ENCODE measurements around the gene KLHL29. TPM values are rescaled to one million over a fixed set of nuclear protein-coding genes. Genes with fewer than 3 reads are reported as not detected.
"Not testable (repeated sequence)": the region's sequence is repeated elsewhere in the genome, so short reads cannot be mapped to it uniquely, and the experiment has no call there.

The KLHL29 gene
- total RNA-seq: 1.5 and 3.4 TPM in 2 replicates

GRCh38 chr2:23384551-23385343 is at the start of gene KLHL29:
TSS of gene KLHL29 (plus strand) at chr2:23385179. CDS start at chr2:23562197, 177,018 bp downstream.
- DNase-seq (ENCODE audit: low read depth in 2 of 2): peak; percentile 64 to 85

DNA sequence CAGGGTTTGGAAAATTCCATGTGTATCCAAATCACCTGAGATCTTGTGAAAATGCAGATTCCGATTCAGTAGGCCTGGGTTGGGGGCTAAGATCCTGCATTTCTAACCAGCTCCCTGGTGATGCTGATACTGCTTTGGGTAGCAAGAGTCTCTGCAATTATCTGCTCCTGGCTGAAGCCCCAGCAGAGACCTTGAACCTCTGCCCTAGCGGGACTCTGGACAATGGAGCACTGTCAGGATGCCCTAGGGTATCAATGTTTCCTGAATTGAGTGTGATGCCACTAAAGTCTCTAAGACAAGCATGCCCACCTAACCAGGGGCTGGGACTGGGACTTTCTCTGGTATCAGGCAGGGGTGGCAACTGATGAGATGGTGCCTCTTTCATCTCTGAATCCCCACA is 49.4 kb upstream of the KLHL29 start:
- DNase-seq (ENCODE audit: low read depth in 2 of 2): no peak

DNA sequence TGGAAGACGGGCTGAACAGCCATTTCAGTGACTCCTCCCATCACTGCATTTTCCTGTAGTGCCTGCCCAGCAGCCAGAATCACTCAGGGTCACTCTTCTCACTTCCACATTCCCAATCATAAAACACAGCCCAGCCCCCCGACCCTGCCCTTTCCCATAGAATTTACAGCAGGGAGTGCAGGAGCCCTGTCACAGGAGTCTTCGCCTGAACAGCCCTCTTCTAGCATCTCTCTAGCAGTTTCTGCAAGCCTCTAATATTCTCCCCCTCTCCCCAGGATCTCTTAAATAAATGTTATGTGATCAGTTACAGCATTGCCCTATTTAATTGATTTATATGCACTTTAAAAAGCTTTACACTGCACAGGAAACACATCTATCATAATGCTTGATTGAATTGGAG is 42.9 kb upstream of the KLHL29 start:
- no peak for DNase-seq (ENCODE audit: low read depth in 2 of 2)

DNA sequence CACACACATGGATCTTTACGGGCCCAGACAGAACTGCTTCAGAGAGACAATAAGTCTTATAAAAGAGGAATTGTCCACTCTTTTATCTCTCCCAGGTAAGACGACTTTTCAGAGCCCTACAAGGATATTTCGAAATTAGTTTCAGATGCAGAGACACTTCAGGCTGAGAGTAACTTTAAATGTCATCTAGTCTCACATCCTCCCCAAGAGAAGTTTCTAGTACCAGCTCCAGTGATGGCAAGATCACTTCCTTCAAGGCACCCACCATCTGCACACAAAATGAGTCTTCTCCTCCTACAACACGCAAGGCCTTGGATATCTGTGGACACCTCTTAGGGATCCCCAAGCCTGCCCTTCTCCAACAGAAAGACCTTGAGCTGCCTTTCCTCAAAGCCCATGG is 39.0 kb upstream of the KLHL29 start:
- no peak for DNase-seq (ENCODE audit: low read depth in 2 of 2)

GRCh38 chr2:23346781-23347180 is 38.2 kb upstream of the KLHL29 start:
- DNase-seq (ENCODE audit: low read depth in 2 of 2): no peak

- DNase-seq (ENCODE audit: low read depth in 2 of 2): no peak
Measured at GRCh38 chr2:23347471-23348092, 37.4 kb upstream of the KLHL29 start.

DNA sequence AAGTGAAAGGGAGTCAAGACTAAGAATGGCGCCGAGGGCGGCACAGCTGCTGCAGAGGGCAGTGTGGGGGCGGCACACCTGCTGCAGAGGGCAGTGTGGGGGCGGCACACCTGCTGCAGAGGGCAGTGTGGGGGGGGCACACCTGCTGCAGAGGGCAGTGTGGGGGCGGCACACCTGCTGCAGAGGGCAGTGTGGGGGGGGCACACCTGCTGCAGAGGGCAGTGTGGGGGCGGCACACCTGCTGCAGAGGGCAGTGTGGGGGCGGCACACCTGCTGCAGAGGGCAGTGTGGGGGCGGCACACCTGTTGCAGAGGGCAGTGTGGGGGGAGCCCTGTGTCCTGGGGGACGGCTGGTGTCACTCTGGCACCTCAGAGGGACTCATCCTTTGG is 36.9 kb upstream of the KLHL29 start:
- not testable (repeated sequence) for DNase-seq (ENCODE audit: low read depth in 2 of 2)

GRCh38 chr2:23349508-23349907 is 35.5 kb upstream of the KLHL29 start:
- DNase-seq (ENCODE audit: low read depth in 2 of 2): no peak

DNA sequence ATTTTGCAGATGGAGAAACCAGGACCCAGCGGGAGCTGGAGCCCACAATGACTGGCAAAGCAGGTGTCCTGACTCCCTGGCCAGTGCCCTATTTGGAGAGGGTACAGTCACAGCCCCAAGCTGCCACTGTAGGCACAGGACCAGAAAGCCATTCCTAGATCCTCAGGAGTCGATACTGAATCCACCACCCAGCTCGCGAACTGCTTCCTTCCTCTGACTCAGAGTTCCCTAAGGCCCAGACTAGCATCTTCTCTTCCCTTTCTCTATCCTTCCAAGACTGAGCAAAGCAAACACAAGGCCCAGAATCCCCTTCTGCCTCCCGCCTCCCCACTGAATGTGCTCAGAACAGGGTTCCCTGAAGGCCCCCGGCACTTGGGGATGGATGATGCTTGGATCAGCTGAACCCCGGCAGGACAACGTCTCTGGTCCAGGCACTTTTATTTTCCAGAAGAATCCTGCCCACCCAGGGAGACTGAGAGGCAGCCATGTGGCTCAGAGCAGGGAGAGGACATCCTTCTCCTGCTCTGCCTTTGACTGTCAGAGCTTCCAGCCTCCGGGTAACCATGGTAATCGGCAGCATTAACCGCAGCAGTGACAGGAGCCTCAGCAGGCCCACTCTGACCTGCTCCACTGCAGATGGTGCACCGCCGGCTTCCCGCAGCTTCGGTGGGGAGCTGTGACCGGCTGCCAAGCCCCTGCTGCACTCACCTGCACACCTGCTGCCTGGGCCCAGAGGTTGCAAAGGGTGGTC is 34.8 kb upstream of the KLHL29 start:
- peak in 1 of 2 donors; percentile 37 for DNase-seq (ENCODE audit: low read depth in 2 of 2)

DNA sequence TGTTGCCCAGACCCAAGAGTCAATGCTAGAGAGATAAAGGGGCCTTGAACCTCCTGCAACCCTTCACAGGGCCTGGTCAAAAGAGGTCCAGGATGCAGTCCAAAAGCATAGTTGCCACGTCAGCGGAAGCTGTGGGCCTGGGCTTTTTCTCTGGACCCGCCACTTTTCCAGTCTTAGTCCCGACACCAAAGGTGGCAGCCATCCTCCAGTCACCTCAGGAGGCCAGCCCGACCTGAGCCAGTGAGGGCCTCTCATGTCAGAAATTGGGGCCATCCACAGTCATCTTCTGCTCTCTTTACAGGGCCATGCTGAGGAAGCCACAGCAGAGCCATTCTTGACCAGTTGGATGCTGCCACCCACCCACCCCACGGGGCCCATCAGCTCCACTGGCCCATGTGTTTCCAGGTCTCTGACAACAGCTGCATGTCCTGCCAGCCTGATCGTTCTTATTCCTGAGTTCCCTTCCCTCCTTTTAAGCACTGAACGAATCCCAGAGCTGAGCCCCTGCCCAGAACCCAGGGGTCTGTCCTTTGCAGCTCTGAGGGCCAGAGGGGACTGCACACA is 34.1 kb upstream of the KLHL29 start:
- no peak for DNase-seq (ENCODE audit: low read depth in 2 of 2)

DNA sequence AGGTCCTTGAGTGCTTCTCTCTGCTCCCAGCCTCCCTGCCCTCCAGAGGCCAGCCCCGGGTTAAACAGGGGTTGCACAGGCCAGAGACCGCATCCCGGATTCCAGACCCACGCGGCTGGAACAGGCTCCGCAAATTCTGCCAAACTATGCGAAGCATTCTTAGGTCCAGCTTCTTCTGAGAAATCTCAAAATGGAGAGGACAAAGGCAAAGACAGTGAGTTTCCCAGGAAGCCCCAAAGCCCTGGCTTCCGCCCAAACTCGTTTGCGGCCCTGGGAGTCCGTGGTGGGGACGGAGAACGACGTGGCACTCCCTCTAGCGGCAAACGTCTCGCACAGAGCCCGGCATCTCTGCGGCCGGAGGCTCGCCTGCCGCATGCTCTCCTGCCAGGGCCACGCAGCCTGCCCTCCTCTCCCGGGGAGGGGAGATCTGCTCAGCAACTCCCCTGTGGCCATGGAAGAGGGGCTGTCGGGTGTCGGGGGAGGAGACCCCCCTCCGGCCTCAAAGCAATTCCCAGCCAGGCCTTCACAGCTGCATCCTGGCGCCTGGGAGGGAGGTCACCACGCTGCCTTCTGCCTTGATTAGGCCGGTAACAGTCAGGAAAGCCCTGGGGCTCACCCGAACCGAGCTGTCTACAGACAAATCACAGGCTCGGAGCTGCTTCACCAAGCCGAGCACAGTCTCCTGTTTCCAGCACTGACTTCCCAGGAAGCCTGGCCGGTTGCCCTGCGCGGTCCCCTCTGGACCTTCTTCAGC is 33.4 kb upstream of the KLHL29 start:
- DNase-seq (ENCODE audit: low read depth in 2 of 2): peak; percentile 66 to 85

DNA sequence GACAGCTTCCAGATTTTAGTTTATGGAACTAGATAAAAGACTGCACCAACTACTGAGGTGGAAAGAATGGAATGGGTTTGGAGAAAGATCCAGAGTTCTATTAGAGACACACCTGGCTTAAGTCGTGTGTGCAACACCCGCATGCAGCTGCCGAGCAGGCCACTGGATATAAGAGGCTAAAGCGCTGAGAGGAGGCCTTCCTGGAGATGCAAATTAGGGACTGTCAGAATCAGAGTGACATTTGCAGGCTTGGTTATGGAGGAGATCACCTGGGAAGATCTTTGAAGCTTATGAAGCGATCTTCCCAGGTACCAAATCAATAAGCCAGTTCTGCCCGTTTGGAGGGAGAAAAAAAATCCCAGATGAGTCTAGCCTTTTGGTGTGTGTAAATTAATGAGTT is 30.4 kb upstream of the KLHL29 start:
- DNase-seq (ENCODE audit: low read depth in 2 of 2): no peak

GRCh38 chr2:23355001-23355400 is 30.0 kb upstream of the KLHL29 start:
- no peak for DNase-seq (ENCODE audit: low read depth in 2 of 2)

DNA sequence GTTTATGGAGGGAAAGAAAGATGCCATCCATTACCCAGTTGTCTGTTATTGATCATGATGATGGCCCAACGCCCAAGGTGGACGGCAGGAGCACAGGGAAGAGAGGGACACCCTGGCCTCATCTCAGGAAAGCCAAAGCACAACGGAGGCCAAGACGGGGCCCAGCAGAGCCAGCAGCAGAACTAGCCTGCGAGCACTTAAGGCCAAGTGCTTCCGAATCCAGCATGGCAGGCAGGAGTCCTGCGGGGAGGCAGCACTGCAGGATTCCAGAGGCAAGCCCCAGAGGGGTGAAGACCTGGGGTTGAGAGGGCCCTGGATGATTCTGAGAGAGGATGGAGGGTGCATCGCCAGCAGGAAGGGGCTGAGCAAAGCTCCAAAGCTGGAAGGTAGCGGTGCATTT is 28.3 kb upstream of the KLHL29 start:
- no peak for DNase-seq (ENCODE audit: low read depth in 2 of 2)

- DNase-seq (ENCODE audit: low read depth in 2 of 2): no peak
Measured at GRCh38 chr2:23359631-23360567, 25.1 kb upstream of the KLHL29 start.

GRCh38 chr2:23360571-23361125 is 24.3 kb upstream of the KLHL29 start:
- no peak for DNase-seq (ENCODE audit: low read depth in 2 of 2)

GRCh38 chr2:23361152-23361551 is 23.8 kb upstream of the KLHL29 start:
- no peak for DNase-seq (ENCODE audit: low read depth in 2 of 2)

DNA sequence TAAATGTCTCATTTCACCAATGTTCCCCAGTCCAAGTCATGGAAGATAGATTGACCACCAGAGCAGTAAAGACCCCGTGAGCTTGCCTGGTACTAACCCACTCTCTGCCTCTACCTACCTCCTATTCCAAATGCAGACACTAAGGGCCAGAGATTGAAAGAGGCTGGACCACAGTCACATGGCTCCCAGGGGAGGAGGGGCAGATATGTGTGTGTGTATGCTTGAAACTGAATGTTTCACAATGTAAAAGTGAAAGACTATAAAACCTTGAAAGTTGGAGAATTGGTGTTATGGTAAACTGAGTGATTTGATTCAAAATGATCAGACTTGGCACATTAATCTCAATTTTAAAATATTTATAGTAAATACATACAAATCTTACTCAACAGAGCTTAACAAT is 21.7 kb upstream of the KLHL29 start:
- no peak for DNase-seq (ENCODE audit: low read depth in 2 of 2)

DNA sequence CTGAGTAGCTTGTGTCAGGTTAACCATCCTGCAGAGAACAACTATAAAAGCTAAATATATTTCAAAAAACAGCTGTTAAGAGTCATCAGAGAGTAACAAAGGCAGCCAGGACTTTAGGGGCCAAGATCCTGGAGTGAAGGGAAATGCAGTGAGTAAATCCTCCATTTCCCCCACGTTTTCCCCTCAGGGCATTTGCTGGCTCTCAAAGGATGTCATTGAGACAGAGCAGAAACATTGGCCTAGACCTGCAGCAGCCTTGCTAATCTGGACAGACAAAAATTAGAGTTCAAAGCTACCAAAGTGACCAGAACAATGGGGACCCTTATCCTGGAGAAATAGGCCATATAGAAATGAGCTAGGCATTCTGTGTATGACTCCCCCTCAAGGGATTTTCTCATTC is 21.1 kb upstream of the KLHL29 start:
- no peak for DNase-seq (ENCODE audit: low read depth in 2 of 2)

DNA sequence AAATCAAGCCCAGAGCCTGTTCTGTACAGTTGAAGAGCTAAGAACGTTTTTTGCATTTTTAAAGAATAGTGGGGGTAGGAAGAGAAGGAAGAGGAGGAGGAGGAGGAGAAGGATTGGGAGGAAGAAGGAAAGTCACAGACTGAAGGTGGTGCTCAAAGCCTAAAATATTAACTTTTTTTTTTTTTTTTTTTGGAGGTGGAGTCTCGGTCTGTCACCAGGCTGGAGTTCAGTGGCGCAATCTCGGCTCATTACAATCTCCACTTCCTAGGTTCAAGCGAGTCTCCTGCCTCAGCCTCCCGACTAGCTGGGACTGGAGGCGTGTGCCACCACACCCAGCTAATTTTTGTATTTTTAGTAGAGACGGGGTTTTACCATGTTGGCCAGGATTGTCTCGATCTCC is 18.3 kb upstream of the KLHL29 start:
- no peak for DNase-seq (ENCODE audit: low read depth in 2 of 2)
